Ammon's horn (tissue), 1 donor: Measurements from ENCODE around the gene PTPN1.

Experiments
- DNase-seq: peaks from one replicate; pipeline ENCODE4 v3.0.0-alpha.2; 2016; ENCODE audit warnings: low spot score

Gene PTPN1

DNA sequence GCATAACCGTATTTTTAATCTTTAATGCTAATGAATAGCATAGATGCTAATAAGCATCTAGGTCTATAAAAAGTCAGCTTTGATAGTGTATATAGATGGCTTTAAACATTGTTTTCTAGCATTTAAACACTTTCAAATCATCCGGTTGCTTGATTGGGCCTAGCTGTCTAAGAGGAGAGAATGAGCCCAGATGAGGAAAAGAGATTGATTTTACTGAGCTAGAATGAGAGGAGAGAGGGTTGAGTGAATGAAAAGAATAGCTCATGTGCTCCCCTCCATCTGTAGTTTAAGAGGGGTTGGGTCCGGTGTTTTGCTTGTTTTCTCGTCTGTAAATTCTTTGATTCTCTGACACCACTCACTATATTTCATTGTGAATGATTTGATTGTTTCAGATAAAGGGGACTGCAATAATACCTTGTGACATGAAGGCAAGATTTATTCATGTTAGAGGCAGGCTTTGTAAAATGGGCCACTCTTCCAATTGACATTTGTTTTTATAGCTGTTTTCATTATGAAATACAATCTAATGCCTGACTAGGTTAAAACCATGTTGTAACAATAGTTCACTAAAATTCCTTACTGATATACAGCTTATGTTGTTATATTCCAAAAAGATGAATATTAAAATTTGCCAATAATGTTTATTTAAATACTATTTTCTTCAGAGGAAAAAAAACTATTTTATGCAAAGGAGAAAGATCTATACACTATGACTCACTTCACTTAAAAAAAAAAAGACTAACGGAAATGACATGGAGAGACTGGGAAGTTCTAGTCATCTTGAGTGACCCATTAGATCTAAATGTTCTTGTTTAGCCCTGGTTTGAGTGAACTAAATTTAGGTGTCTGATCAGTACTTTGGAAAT is 3.2 kb downstream of the PTPN1 start:
- no peak for DNase-seq

DNA sequence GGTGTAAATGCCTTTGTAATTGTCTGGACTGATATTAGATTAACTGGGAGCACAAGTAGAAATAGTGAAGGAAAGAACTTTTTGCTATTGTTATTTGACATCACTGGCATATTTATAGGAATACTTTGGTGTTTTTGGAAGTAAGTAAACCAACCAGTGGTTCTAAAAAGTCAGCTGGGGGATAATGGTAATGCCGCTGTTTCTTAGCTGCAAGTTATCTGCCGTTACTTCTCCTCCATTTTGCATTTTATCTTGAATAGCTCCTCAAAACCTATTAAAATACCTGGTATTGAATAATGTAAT is 3.8 kb downstream of the PTPN1 start:
- DNase-seq = no peak

DNA sequence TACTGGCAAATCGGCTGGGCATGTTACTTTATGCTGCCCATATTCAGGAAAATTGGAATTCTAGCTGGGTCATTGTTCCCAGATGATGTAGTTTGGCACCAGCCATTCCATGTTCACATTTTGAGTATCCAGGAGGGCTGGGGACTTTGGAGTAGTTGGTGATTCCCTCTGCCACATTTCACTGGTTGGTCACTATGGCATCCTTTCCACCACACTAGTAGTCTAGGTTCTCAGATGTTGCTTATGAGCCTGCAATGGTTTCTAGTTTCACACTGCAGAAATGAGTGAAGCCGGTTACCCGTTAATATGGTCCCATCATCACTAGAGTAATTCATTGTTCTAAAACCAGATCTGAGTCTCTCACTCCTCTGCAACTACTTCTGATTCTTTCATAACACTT is 4.6 kb downstream of the PTPN1 start:
- no peak for DNase-seq

GRCh38 chr20:50515471-50516106 is 5.4 kb downstream of the PTPN1 start:
- no peak for DNase-seq

- no peak for DNase-seq
Measured at GRCh38 chr20:50516180-50516934, 6.2 kb downstream of the PTPN1 start.

- no peak for DNase-seq
Measured at GRCh38 chr20:50516935-50517816, 7.0 kb downstream of the PTPN1 start.

GRCh38 chr20:50517817-50518154 is 7.6 kb downstream of the PTPN1 start:
- DNase-seq = no peak

DNA sequence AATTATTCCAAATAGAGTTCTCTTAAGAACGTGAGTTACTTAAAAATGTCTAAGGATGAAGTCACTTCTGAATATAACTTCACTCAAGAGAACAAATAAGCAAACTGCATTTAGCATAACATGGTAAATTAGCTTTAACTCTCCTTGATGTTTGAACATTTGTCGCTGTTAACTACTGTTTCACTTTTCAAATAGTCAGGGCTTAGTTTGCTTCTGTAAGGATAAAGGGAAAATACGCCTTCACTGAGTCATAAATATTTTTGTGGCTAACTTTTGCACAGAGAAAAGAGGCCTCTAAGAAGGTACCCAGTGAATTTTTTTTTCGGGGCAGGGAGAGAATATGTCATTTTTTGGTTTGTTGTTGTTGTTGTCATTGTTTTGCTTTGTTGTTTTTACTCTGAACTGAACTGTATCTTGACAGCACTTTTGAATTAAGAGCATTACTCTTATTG is 8.1 kb downstream of the PTPN1 start:
- DNase-seq = no peak

DNA sequence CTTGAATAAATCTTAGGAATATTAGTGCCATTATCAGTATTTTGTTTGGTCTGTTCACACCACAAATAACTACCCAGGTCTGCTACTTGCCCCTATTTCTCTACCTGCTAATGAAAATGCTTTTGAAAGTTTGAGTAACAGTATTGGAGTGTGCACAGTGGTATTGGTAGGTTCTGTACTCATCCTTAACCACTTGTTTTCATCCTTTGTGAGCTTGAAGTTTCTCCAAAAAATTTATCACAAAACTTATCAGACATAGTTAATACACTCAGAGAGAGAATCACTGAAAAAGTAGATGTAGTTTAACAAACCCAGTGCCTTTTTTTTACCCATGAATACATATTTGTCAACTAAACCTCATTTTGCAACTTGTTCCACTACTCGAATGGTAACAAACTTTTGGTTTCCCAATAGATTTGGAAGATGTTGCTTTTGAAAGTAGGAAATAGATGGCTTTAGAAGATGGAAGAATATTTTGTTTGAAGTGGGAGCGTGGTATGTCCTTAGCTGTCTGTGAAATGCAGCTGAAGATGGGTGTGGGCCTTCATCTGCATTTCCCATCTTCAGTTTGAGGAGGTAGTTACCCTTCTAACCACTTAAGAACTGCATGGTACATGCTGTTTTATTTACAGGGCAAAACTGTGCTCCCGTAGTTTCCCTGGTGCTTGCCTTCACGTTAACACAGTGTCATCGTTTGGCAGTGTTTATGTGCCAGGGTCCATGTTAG is 9.0 kb downstream of the PTPN1 start:
- DNase-seq = no peak

DNA sequence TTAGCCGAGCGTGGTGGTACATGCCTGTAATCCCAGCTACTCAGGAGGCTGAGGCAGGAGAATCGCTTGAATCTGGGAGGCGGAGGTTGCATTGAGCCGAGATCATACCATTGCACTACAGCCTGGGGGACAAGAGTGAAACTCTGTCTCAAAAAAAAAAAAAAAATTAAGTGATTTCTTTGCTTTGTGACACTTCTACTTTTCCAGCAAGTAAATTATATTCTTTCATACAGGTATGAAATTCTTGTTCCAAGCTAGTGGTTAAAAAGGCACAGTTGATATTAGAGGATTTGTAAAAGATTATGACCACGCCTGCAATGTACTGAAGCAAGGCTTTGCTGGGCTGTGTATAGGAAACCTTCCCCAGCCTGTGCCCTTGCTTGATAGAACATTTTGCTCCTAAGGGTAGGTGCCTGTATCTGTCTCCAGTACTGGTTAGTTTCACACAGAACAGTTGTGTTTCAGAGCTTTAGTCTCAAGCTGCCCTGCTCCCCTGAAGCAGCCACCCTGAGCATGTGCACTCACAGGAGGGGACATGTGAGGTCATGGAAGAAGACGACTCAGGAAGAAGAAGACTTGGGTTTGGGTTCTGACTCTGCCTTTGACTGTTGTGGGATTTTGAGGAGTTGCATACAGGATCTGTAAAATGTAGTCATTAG is 10.2 kb downstream of the PTPN1 start:
- no peak for DNase-seq

- DNase-seq = no peak
Measured at GRCh38 chr20:50521221-50522052, 11.3 kb downstream of the PTPN1 start.

GRCh38 chr20:50522053-50522674 is 12.0 kb downstream of the PTPN1 start:
- no peak for DNase-seq

DNA sequence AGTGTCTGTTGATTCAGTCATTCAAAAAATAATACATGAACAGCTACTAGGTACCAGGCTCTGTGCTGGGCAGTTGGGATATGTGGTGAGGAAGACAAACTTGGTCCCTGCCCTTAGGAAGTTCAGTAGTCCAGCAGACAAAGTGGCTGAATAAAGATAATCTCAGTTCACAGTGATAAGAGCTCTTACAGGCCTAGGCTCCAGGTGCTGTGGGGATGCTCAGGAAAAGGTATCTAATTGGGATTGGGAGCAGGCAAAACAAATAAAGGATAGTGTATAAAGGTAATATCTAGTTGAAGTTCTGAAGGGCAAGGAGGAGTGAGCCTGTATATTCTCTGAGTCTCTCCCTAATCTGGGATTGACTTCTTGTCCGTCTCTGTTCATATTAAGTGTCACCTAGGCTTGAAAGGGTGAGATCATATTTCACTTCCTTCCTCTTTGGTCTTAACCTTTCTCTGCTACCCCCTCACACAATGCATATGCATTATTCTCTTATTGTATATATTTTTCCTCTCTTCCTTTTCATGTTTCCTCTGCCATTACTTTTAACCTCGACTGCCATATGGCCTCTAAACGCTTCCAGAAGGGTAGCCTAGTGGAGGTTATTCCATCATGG is 13.5 kb downstream of the PTPN1 start:
- DNase-seq = no peak

GRCh38 chr20:50525681-50526080 is 15.5 kb downstream of the PTPN1 start:
- DNase-seq = no peak

- no peak for DNase-seq
Measured at GRCh38 chr20:50526403-50526989, 16.3 kb downstream of the PTPN1 start.

DNA sequence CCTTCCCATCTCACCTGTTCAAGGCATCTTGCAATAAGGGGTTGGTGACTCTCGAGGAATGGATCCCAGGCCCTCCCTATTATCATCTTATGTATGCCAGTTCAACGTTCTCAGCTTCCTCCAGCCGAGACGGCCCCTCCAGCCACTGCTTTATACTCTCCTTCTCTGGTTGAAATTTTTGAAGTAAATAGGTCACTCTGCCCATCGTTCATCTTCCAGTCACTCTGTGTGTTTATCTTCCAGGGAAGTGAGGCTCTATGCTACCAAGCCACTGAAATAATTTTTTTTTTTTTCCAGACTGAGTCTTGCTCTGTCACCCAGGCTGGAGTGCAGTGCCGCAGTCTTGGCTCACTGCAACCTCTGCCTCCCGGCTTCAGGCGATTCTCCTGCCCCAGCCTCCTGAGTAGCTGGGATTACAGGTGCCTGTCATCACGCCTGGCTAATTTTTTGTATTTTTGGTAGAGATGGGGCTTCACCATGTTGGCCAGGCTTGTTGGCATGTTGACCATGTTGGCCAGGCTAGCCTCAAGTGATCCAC is 17.0 kb downstream of the PTPN1 start:
- DNase-seq = no peak

DNA sequence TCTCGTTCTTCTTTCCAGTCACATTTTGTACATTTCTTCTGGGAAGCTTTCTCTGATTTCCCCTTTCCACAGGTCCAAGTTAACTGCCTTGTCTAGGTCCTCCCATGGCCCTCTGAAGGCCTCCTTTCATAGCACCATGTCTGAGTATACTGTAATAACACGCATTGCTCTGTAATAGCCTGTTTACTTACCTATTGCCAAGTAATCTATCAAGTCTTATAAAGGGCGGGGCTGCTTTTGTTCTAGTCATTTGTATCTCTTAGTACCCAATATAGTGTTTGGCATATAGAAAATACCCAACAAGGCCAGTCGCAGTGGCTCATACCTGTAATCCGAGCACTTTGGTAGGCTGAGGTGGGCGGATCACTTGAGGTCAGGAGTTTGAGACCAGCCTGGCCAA is 17.9 kb downstream of the PTPN1 start:
- DNase-seq = no peak

GRCh38 chr20:50528804-50529351 is 18.7 kb downstream of the PTPN1 start:
- DNase-seq = no peak
